Ascending aorta (tissue), 2 donors: ENCODE measurements around the gene ETFB. TPM values are rescaled to one million over a fixed set of nuclear protein-coding genes. Genes with fewer than 3 reads are reported as not detected.

Experiments
- DNase-seq, 2 donors: peaks; one replicate each; pipeline ENCODE4 v3.0.0-alpha.2; 2019; ENCODE audit warnings: low spot score in 2 of 2
- H3K27ac ChIP-seq, 2 donors: fragments of 200-600 bp; sonication (generic); one replicate each; pipeline ENCODE4 v1.5.1; 2016 to 2017; ENCODE audit warnings: mild to moderate bottlenecking in 1 of 2
- H3K27me3 ChIP-seq: fragments of 200-600 bp; sonication (generic); one replicate; pipeline ENCODE4 v1.5.1; 2017
- H3K36me3 ChIP-seq, 2 donors: fragments of 200-600 bp; sonication (generic); one replicate each; pipeline ENCODE4 v1.5.1; 2016
- H3K4me1 ChIP-seq, 2 donors: fragments of 200-600 bp; sonication (generic); one replicate each; pipeline ENCODE4 v1.5.1; 2016 to 2017; ENCODE audit warnings: mild to moderate bottlenecking in 1 of 2
- H3K4me3 ChIP-seq, 2 donors: fragments of 200-600 bp; sonication (generic); one replicate each; pipeline ENCODE4 v1.5.1; 2016 to 2017; ENCODE audit warnings: mild to moderate bottlenecking in 1 of 2
- H3K9me3 ChIP-seq, 2 donors: fragments of 200-600 bp; sonication (generic); one replicate each; pipeline ENCODE4 v1.5.1; 2016
- CTCF ChIP-seq, 3 experiments: fragments of 200-600 bp in 2 of 3; fragments of 450-650 bp in 1 of 3; sonication (generic) in 2 of 3; IDR thresholded peaks; one replicate each; pipeline ENCODE4 v1.5.1; 2016 to 2019; ENCODE audit warnings: antibody characterized with exemption in 3 of 3, mild to moderate bottlenecking in 1 of 3, moderate library complexity in 1 of 3
- intact Hi-C: fragments of 100-400 bp; cut with DNase I; formaldehyde crosslinking; loops from one replicate; pipeline ENCODE4 v1.15.1; 2023
- total RNA-seq: library from RNA; depleted of rRNA; stranded (reverse); fragments of >200 nt; gene quantifications from one replicate; pipeline ENCODE4 v1.1.0, GENCODE V29; 2016

ETFB gene
- total RNA-seq, 1 donor from 2014 or later: 42.5 TPM

GRCh38 chr19:51351266-51351990, 14.8 kb downstream of the ETFB start:
- Histone ChIP-seq H3K27me3 (no peaks in the 10 kb centered on the region), H3K27ac (no peak overlapping the region)
- intact Hi-C loops: no loop called here

GRCh38 chr19:51347209-51347928, 18.8 kb downstream of the ETFB start:
- Histone ChIP-seq H3K36me3 (peaks cover 20 to 43% of the 10 kb centered on the region in 2 donors), H3K27ac (no peak overlapping the region), H3K4me1 (no peaks in the 10 kb centered on the region), H3K9me3 (no peaks in the 10 kb centered on the region), H3K27me3 (no peaks in the 10 kb centered on the region), H3K4me3 (no peak overlapping the region)
- no peak for TF ChIP-seq CTCF (IDR thresholded peaks at IDR 0.05)
- no peak for DNase-seq
- intact Hi-C loops: no loop called here

More at GRCh38 chr19:51351266-51351990, 14.8 kb downstream of the ETFB start:
- Histone ChIP-seq H3K36me3 (peaks cover 17 to 38% of the 10 kb centered on the region in 2 donors), H3K4me3 (no peak overlapping the region), H3K9me3 (no peaks in the 10 kb centered on the region), H3K4me1 (no peaks in the 10 kb centered on the region)
- no peak for TF ChIP-seq CTCF (IDR thresholded peaks at IDR 0.05)
- no peak for DNase-seq

GRCh38 chr19:51346742-51347141, 19.4 kb downstream of the ETFB start:
- H3K4me1 ChIP-seq: no peaks in the 10 kb centered on the region
- intact Hi-C loops: no loop called here
- peaks cover 20 to 40% of the 10 kb centered on the region in 2 donors for H3K36me3 ChIP-seq

GRCh38 chr19:51345076-51345620, 21.0 kb downstream of the ETFB start:
- no peaks in the 10 kb centered on the region for H3K9me3 ChIP-seq
- peaks cover 0 to 4% of the 10 kb centered on the region in 2 donors for H3K4me1 ChIP-seq
- intact Hi-C loops: no loop called here
- H3K27me3 ChIP-seq: no peaks in the 10 kb centered on the region
- no peak overlapping the region for H3K4me3 ChIP-seq
- no peak for TF ChIP-seq CTCF (IDR thresholded peaks at IDR 0.05)
- DNase-seq: no peak
- H3K27ac ChIP-seq: no peak overlapping the region
- peaks cover 11 to 24% of the 10 kb centered on the region in 2 donors for H3K36me3 ChIP-seq

More at GRCh38 chr19:51346742-51347141, 19.4 kb downstream of the ETFB start:
- TF ChIP-seq CTCF (IDR thresholded peaks at IDR 0.05): no peak
- Histone ChIP-seq H3K9me3 (no peaks in the 10 kb centered on the region), H3K27ac (no peak overlapping the region), H3K27me3 (no peaks in the 10 kb centered on the region), H3K4me3 (no peak overlapping the region)
- DNase-seq: no peak

GRCh38 chr19:51342631-51343569, 23.3 kb downstream of the ETFB start:
- Histone ChIP-seq H3K9me3 (no peaks in the 10 kb centered on the region), H3K27me3 (no peaks in the 10 kb centered on the region), H3K4me3 (no peak overlapping the region), H3K27ac (peak overlapping the region in 1 of 2 donors; percentile 93), H3K36me3 (peaks cover 8 to 21% of the 10 kb centered on the region in 2 donors), H3K4me1 (peaks cover 0 to 4% of the 10 kb centered on the region in 2 donors)
- intact Hi-C loops: no loop called here
- no peak for TF ChIP-seq CTCF (IDR thresholded peaks at IDR 0.05)
- DNase-seq: no peak
